HG03097 (cell line): ENCODE results near the gene FSIP2.
A peak's percentile ranks its signal among the peaks of the same experiment; 100 is the strongest.

Experiments
- ATAC-seq: cut with Tn5 transposase; IDR thresholded peaks from one replicate; pipeline ENCODE4 v1.9.1; 2021; ENCODE audit not compliant: unreplicated experiment, low FRiP score

Gene FSIP2

DNA sequence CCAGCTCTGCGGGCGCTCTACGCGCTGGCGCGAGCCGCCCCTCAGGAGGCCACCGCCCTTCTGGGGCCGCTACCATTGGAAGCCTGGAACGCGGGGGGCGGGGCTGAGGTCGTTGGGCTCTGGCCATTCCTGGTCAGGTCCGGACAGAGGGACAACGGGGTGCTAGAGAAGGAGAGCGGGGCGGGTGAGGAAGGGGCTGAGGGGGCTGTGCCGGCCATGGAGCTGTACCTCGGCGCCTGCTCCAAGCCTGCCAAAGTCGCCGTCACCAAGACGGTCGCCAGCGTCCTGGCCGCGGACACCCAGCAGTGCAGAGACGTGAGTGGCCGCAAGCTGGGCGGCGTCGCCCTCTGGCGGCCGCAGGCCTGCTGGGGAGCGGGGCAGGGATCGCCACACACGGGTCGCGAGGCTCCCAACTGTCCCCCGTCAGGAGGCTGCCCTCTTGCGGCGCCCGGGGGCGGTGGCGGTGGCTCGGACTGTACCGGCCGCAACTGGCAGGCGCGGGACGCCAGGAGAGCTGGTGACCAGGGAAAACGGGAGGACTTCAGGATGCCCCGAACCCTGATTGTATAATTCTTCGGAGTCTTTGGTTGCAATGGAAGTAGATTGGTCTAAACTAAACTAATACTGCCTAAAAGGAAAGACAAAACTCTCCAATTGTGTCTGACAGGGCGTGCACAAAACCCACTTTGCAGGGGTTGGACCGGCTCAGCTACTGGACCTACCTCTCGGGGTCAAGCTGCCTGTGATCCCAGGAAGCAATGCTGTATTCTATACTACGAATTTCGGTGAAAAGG lies at the start of gene FSIP2:
Gene FSIP2 (plus strand): TSS at position 126 of the 794 bp plus-strand sequence. CDS start 91 bp downstream, at position 217.
- ATAC-seq, result peak; percentile 99

GRCh38 chr2:185689906-185690539 lies 48.6 kb upstream of the FSIP2 start:
- ATAC-seq, result no peak

DNA sequence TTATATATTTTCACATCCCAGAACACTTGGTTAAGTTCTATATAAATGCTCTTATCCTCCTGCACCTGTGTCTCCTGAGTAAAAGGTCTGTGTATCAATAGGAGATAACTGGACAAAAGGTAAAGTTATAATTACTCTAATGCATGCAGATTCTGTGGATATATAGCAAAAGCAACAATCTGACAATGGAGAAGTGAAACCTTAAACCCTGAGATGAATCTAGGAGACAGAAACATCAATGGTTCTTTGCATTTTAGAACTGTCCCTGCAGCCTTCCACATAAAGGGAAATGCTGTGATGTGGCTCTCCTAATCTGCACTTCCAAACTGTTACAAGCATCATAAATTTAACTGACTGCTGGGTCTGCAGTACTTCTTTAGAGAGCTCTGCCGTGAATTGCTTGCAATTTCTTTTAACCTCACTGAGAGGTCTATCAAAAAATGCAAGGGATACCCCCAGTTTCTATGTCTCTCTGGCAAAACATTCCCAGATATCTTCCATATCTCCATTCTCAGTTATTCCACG lies 42.8 kb upstream of the FSIP2 start:
- no peak for ATAC-seq

- no peak for ATAC-seq
Observed at GRCh38 chr2:185700883-185701282, 37.7 kb upstream of the FSIP2 start.

DNA sequence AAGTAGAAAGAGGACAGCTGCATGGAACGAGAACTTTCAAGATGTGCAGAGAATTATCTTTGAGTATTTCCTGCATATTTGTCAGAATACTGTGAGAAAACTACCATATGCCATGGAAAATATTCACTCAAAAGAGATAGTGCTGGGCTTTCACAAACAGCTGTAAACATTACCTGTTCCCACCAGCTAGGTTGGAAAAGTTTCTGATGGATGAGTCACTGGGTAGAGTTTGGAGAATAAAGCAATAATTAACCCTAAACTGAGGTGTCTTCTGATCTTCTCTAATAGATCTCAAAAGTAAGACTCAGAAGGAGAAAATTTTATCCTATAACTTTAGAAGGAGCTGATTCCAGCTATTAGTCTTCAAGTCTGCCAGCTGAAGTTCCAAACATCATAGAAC lies 3.9 kb upstream of the FSIP2 start:
- ATAC-seq, result no peak

DNA sequence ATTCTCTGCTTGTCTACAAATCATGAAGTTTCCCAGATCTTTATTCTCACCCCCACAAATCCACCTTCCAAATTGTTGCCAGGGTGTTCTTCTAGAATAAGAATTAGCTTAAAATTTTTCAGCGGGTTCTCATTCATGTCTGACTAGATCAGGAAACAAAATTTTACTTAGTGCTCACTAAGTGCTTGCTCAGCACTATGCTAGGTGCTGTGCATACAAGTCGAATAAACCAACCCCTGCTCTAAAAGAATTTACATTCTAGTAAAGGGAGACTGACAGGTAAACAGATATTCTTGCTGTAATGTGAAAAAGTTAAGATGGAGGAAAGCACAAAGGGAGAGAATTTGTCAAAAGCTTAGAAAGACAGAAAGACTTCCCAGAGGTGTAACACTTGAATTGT lies 2.4 kb upstream of the FSIP2 start:
- no peak for ATAC-seq

- ATAC-seq, result no peak
Observed at GRCh38 chr2:185745864-185746859, 7.6 kb downstream of the FSIP2 start.

- ATAC-seq, result no peak
Observed at GRCh38 chr2:185757356-185757755, 18.8 kb downstream of the FSIP2 start.

DNA sequence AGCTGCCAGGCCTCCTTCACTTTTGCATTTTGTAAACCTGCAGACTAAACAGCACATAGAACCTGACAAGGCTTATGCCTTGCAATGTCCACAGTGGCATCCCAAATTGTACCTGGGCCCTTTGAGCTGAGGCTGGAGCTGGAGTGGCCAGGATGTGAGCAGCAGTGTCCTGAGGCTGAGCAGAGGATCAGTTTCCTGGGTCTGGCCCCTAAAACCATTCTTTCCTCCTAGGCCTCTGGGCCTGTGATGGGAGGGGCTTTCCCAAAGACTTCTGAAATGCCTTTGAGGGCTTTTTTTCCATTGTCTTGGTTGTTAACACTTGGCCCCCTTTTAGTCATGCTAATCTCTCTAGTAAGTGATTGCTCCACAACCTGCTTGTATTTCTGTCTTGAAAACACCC lies 32.8 kb downstream of the FSIP2 start:
- no peak for ATAC-seq

- no peak for ATAC-seq
Observed at GRCh38 chr2:185780890-185781289, 42.3 kb downstream of the FSIP2 start.

DNA sequence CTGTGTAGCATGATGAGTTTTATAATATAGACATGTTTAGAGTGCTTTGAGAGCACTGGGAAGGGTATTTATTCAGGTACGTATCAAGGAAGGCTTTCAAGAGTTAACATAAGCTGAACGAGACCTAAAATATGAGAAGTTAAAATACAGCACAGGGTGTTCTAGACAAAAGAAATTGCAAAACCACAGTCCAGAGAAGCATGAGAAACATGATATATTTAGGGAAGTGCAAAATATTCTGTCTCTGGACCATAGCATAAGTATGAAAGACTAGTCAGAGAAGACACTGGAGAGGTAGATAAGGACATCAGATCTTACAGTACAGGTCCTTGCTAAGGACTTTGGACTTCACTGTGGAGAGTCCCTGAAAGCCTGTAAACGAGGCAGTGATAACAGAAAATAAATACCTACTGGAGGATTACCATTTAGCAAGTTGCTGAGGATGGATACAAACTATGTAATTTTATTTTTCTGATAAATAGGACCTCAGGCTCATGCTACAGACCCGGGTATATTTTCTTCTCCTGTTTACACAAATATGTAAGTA lies 43.7 kb downstream of the FSIP2 start:
- ATAC-seq, result no peak

DNA sequence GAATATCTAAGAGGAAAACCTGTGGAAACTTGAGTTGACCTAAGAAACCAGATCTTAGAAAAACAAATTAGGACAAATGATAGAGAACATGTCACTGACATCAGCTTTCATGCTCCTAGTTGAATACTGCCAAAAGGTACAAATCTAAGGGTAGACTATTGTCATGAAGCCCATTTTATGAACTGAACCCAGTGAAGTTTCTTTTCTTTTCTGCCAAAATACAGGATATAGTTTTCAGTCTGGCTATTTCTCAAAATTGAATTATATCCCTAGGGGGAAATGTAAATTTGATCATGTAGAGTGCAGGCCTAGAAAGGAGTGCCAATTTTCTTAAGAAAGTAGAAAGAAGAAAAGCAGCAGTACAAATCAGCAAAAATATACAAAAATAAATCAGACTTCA lies 46.6 kb downstream of the FSIP2 start:
- ATAC-seq, result no peak

DNA sequence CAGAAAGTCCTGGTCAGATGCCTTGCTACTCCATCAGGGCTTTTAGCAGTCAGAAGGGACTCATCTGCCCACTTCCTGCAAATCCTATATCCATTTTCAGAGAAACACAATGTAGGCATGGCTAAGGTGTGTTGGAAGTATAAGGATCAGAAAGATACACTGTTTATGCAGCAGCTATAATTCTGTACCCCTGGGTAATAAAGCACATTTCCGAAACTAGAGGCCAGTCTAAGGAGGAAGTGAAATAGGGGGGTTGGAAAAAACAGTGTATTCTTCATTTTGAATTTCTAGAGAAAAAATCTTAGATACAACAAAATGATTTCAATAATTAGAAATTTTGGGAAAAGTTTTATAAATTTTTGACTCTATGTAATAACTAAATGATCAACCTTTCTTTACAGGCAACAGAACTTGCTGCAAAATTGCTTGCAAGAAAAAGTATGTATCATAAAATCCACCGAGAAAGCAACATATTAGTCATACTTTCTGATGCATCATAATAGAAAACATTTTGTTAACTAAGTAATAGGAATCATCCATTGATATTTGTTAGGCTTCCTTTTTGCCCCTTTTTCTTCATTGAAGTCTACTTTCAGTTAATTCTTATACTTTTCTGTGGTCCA lies 47.4 kb downstream of the FSIP2 start:
- peak; percentile 57 for ATAC-seq

DNA sequence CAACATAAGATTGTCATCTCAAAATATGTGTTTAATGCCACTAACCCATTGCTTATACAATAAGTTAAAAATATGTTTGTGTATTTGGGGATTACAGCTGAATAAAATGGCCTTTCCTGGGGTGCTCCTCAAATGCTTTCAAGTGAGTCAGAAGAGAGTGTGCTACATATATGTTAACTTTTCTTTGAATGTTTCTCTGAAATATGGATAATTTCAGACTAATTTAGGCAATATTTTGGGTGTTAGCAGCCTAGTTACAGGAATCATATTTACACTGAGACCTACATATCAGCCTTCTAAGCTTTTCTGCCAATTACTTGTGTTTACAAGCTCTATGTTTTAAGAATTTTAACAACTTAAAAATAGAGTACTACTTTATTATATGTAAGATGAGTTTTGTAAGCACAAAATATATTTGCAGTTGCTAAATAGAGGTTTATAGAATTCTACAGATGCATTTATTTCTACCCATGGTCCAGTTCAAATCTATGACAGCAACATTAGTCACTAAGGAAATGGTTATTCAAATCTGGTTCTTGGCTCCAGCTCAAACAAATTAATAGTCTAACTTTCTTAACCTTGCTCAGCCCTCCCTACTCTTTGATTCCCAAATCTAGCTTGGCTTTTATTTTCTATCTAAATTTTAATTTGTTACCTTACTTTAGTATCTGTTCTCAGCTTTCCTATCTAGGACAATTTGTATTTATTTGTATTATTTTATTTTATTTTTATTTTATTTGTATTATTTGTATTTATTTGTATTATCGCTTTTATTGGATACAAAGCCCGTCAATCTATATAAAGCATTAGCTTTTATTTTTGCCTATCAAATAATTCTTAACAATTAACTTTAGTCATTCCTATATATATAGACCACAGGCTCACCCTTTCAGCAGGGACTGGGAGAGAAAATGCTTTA lies 48.9 kb downstream of the FSIP2 start:
- no peak for ATAC-seq

GRCh38 chr2:185790361-185790760 lies 51.8 kb downstream of the FSIP2 start:
- no peak for ATAC-seq

DNA sequence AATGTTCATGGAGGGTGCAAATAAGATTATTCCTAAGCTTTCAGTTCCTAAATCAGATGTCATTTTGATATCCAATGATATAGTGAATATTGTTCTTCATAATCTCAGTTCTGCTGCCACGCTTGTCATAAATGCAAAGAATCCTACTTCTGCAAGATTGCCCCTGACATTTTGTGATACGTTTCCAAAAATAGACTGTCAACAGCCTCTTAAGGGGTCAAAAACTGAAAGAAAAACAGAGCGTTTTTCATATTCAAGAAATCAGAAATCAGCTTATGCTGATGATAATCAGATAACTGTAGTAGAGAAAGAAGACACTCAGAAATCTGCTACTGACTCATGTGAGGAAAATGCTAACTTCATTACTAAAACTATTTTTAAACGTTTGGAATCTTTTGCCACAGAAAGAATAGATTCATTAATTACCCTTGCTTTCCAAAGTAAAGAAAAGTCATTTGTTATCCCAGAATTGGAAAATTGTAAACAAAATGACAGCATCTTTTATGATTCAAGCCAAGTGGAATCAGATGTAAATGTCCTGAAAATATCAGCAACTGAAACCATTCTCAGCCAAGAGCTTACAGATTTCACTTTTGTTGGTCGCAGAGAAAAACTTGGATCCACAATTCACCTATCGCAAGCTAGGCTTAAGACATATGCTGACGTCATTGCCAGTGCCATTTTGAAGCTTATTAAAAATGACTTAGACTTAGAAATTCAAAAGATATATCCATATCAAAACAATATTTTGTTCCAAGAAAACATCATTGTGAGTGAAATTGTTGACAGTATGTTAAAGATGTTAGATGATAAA lies 55.1 kb downstream of the FSIP2 start:
- ATAC-seq, result no peak

- ATAC-seq, result no peak
Observed at GRCh38 chr2:185796758-185797157, 58.2 kb downstream of the FSIP2 start.

DNA sequence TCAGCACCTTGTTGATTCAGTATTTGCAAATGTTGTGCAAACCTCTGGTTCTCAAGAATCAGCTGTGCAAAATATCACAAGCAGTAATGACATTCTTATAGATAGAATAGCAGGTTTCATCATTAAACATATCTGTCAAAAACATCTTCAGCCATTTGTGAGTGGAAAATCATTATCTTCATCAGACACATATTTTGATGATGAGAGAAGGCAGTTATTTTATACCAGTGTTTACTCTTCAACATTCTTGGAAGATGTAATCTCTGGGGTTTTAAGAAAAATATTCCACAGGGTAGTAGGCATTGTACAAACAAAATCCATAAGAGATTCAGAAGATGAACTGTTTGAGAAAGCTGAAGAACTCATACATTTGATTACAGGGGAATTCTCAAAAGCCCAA lies 64.3 kb downstream of the FSIP2 start:
- ATAC-seq, result no peak
